Endothelial cell of umbilical vein (primary cell): ENCODE results near the gene LAMB3. TPM values are rescaled to one million over a fixed set of nuclear protein-coding genes. Genes with fewer than 3 reads are reported as not detected.

Experiments used
- BruUV-seq: library from RNA; stranded (reverse); fragments of 400-500 nt; replicated peaks from 2 replicates; lab custom pipeline; 2021; lab: Mats Ljungman, UMichigan
- CTCF ChIA-PET: fragments of 300-600, 350-600 bp; sonication (Branson Sonifier 250); formaldehyde crosslinking; loops from one replicate; lab custom pipeline; 2021; ENCODE audit warnings: antibody characterized with exemption, inconsistent platforms; lab: Charles Lee
- POLR2A ChIA-PET: fragments of 300-600, 350-600 bp; sonication (Branson Sonifier 250); formaldehyde crosslinking; loops from one replicate; lab custom pipeline; 2021; ENCODE audit warnings: antibody characterized with exemption, inconsistent platforms; lab: Charles Lee
- DNase-seq: peaks from one replicate; pipeline ENCODE4 v3.0.0-alpha.2; 2011; ENCODE audit warnings: low read depth, low spot score
- FAIRE-seq: peaks from 2 replicates; lab custom pipeline; 2011; peaks lifted over from hg19 to GRCh38; lab: Jason Lieb, UNC
- H2AFZ ChIP-seq: 2 replicates; pipeline ENCODE4 v1.6.0; 2012; ENCODE audit warnings: low read depth, low read length, control low read depth, inconsistent platforms
- H3K27ac ChIP-seq: 2 replicates; pipeline ENCODE4 v1.5.1; 2011; ENCODE audit warnings: low read depth, mild to moderate bottlenecking, control low read depth, low read length, moderate library complexity; ENCODE audit not compliant: insufficient read depth
- H3K27me3 ChIP-seq, 2 experiments: 2 replicates each; pipeline versions ENCODE4 v1.6.0 to v1.6.1; 2011; ENCODE audit warnings: low read length in 2 of 2, mixed read lengths in 1 of 2; ENCODE audit not compliant: control insufficient read depth in 2 of 2, insufficient read depth in 2 of 2
- H3K36me3 ChIP-seq, 2 experiments: 2 replicates in 1 of 2; 3 replicates in 1 of 2; pipeline ENCODE4 v1.5.1; 2011; ENCODE audit warnings: low read length in 2 of 2, mild to moderate bottlenecking in 1 of 2, moderate library complexity in 1 of 2; ENCODE audit not compliant: control insufficient read depth in 2 of 2, insufficient read depth in 2 of 2; ENCODE audit errors: extremely low read depth in 1 of 2
- H3K4me1 ChIP-seq: 3 replicates; pipeline ENCODE4 v1.5.1; 2011; ENCODE audit warnings: mild to moderate bottlenecking, low read length; ENCODE audit not compliant: control insufficient read depth, insufficient read depth; ENCODE audit errors: extremely low read depth
- H3K4me2 ChIP-seq: 2 replicates; pipeline ENCODE4 v1.6.1; 2011; ENCODE audit warnings: low read length, control low read depth, mixed read lengths; ENCODE audit not compliant: insufficient read depth
- H3K4me3 ChIP-seq, 3 experiments: fragments of 200-600 bp in 1 of 3; sonication (generic), shearing (Covaris generic) in 1 of 3; replicated peaks in 1 of 3; 2 replicates each; pipeline ENCODE4 v1.5.1; 2011 to 2016; ENCODE audit warnings: control low read depth in 3 of 3, low read length in 3 of 3, mild to moderate bottlenecking in 2 of 3, inconsistent platforms in 1 of 3, low read depth in 1 of 3, moderate library complexity in 1 of 3; ENCODE audit not compliant: insufficient read depth in 1 of 3
- H3K79me2 ChIP-seq: 2 replicates; pipeline ENCODE4 v1.6.0; 2012; ENCODE audit warnings: low read length, inconsistent platforms; ENCODE audit not compliant: control insufficient read depth, insufficient read depth
- H3K9ac ChIP-seq: replicated peaks from 2 replicates; pipeline ENCODE3; 2011; ENCODE audit warnings: low read length, control low read depth; ENCODE audit not compliant: insufficient read depth; ENCODE audit errors: extremely low read depth
- H3K9me1 ChIP-seq: replicated peaks from 3 replicates; pipeline ENCODE4 v1.6.0; 2011; ENCODE audit warnings: mild to moderate bottlenecking, low read length; ENCODE audit not compliant: control insufficient read depth, insufficient read depth; ENCODE audit errors: extremely low read depth
- H3K9me3 ChIP-seq: replicated peaks from 2 replicates; pipeline ENCODE4 v1.5.1; 2012; ENCODE audit warnings: low read length, inconsistent platforms; ENCODE audit not compliant: control insufficient read depth, insufficient read depth
- H4K20me1 ChIP-seq: replicated peaks from 2 replicates; pipeline ENCODE3; 2011; ENCODE audit warnings: mild to moderate bottlenecking, low read length; ENCODE audit not compliant: control insufficient read depth, insufficient read depth; ENCODE audit errors: extremely low read depth
- CTCF ChIP-seq, 2 donors: IDR thresholded peaks; 1 replicate in 1 of 2; 2 replicates in 1 of 2; pipeline ENCODE4 v1.5.1; 2011; ENCODE audit warnings: low read length in 2 of 2, mild to moderate bottlenecking in 2 of 2, moderate library complexity in 2 of 2, control low read depth in 1 of 2, inconsistent platforms in 1 of 2, low read depth in 1 of 2; ENCODE audit not compliant: insufficient read depth in 1 of 2; ENCODE audit errors: extremely low read depth in 1 of 2
- EZH2 ChIP-seq: IDR thresholded peaks from 2 replicates; pipeline ENCODE4 v1.6.1; 2012; ENCODE audit warnings: borderline replicate concordance, low read depth, mild to moderate bottlenecking, moderate library complexity, low read length, inconsistent platforms; ENCODE audit not compliant: severe bottlenecking
- FOS ChIP-seq: IDR thresholded peaks from 2 replicates; pipeline ENCODE4 v1.6.1; 2011; ENCODE audit warnings: mild to moderate bottlenecking, low read length, moderate library complexity, borderline replicate concordance; ENCODE audit not compliant: insufficient read depth
- GATA2 ChIP-seq: IDR thresholded peaks from 2 replicates; pipeline ENCODE4 v1.7.0; 2011; ENCODE audit warnings: low read depth, mild to moderate bottlenecking, moderate library complexity, mixed read lengths, low read length; ENCODE audit not compliant: insufficient read length, insufficient read depth
- JUN ChIP-seq: IDR thresholded peaks from 2 replicates; pipeline ENCODE4 v1.6.1; 2011; ENCODE audit warnings: borderline replicate concordance, low read depth; ENCODE audit not compliant: insufficient read length, insufficient read depth
- MAX ChIP-seq: IDR thresholded peaks from 2 replicates; pipeline ENCODE4 v1.6.1; 2011; ENCODE audit not compliant: insufficient read depth, insufficient read length
- MYC ChIP-seq: IDR thresholded peaks from one replicate; pipeline ENCODE4 v1.6.1; 2011; ENCODE audit warnings: mild to moderate bottlenecking, low read depth, low read length
- POLR2A ChIP-seq: IDR thresholded peaks from 2 replicates; pipeline ENCODE4 v1.6.1; 2012; ENCODE audit warnings: low read depth, mild to moderate bottlenecking, control low read depth, low read length
- POLR2AphosphoS5 ChIP-seq: IDR thresholded peaks from 2 replicates; pipeline ENCODE4 v1.6.1; 2012; ENCODE audit warnings: low read depth, mild to moderate bottlenecking, control low read depth, low read length, moderate library complexity; ENCODE audit not compliant: insufficient read depth
- dilution Hi-C: fragments of 300-500 bp; cut with MboI; formaldehyde crosslinking; loops from one replicate; pipeline ENCODE4 v1.15.0; 2019; ENCODE audit warnings: low sequenced_read_pairs; ENCODE audit not compliant: extremely low pct_ligation_motif_present
- intact Hi-C: fragments of 100-400 bp; cut with micrococcal nuclease; formaldehyde crosslinking; loops from one replicate; pipeline ENCODE4 v1.10.0; 2022
- polyA plus RNA-seq, 4 experiments: library from polyadenylated mRNA; depleted of rRNA in 3 of 4; stranded (reverse) in 3 of 4; unstranded in 1 of 4; fragments of >200 nt; gene quantifications; 2 replicates each; pipeline versions ENCODE4 v1.2.1 to v1.2.3, GENCODE V29; 2011 to 2012; ENCODE audit warnings: missing spikeins in 1 of 4
- total RNA-seq: library from RNA; stranded (reverse); gene quantifications from 2 replicates; pipeline ENCODE4 v1.2.3, GENCODE V29; 2021

LAMB3 gene
- total and polyA plus RNA-seq, 2 donors (not counting 3 experiments of a cell fraction or from before 2014, with no cell fraction given), result 2.6 to 3.1 TPM

- H3K27ac ChIP-seq, result no peak overlapping the region
- peaks cover 10 to 13% of the 10 kb centered on the region in 2 experiments for H3K27me3 ChIP-seq
- intact Hi-C loops, result no loop called here
- no peak for FAIRE-seq
- BruUV-seq, result no TSS peak
- no peaks in the 10 kb centered on the region for H3K9me3 ChIP-seq
- no peak overlapping the region for H3K4me3 ChIP-seq
- DNase-seq, result no peak
- dilution Hi-C loops, result loop anchor here (25.0 kb wide), 1 partner anchor 110 kb away; the partner anchor contains the start of gene CAMK1G
- ChIA-PET CTCF (interaction anchor here (1.0 to 1.5 kb wide), 3 partner anchors 70 to 131 kb away, joined by 4 to 7 read pairs (median 5); no protein-coding TSS in a partner anchor), POLR2A (no interaction called here)
- H3K4me2 ChIP-seq, result no peak overlapping the region
- no peak for TF ChIP-seq MYC
- TF ChIP-seq GATA2, result no peak
- TF ChIP-seq POLR2AphosphoS5, result no peak
- TF ChIP-seq FOS, result no peak
- no peak for TF ChIP-seq EZH2
- no peak for TF ChIP-seq POLR2A
- no peak for TF ChIP-seq MAX
- TF ChIP-seq CTCF (IDR thresholded peaks at IDR 0.05; ENCODE audit: extremely low read depth in 1 of 2, insufficient read depth in 1 of 2, low read depth in 1 of 2, low read length in 2 of 2), result no peak
- no peak for TF ChIP-seq JUN
- H3K9ac ChIP-seq, result no peak overlapping the region
- no peaks in the 10 kb centered on the region for H3K36me3 ChIP-seq
- H3K4me1 ChIP-seq, result no peaks in the 10 kb centered on the region
- H3K79me2 ChIP-seq, result no peaks in the 10 kb centered on the region
- H2AFZ ChIP-seq, result no peak overlapping the region
- H3K9me1 ChIP-seq, result no peaks in the 10 kb centered on the region
- no peaks in the 10 kb centered on the region for H4K20me1 ChIP-seq
Observed at GRCh38 chr1:209697126-209697525, 44.9 kb upstream of the LAMB3 start.
